Mucosa of stomach (tissue), 1 donor: ENCODE results near the gene RBM38.

ENCODE experiments used
- H3K27me3 ChIP-seq: one replicate; pipeline ENCODE4 v1.7.0; 2013; ENCODE audit warnings: mild to moderate bottlenecking, low read length; ENCODE audit not compliant: control insufficient read depth, insufficient read depth
- H3K36me3 ChIP-seq: one replicate; pipeline ENCODE4 v1.7.0; 2013; ENCODE audit warnings: low read length; ENCODE audit not compliant: control insufficient read depth, insufficient read depth
- H3K4me1 ChIP-seq: one replicate; pipeline ENCODE4 v1.7.0; 2013; ENCODE audit warnings: mild to moderate bottlenecking, low read length; ENCODE audit not compliant: control insufficient read depth, insufficient read depth
- H3K4me3 ChIP-seq: one replicate; pipeline ENCODE4 v1.7.0; 2013; ENCODE audit warnings: low read length
- H3K9ac ChIP-seq: one replicate; pipeline ENCODE4 v1.7.0; 2013; ENCODE audit warnings: mild to moderate bottlenecking, low read length, moderate library complexity
- H3K9me3 ChIP-seq: one replicate; pipeline ENCODE4 v1.7.0; 2013; ENCODE audit warnings: mild to moderate bottlenecking, low read length, moderate library complexity; ENCODE audit not compliant: control insufficient read depth
- donor health status: Pancreatic carcinoma.

The RBM38 gene

DNA sequence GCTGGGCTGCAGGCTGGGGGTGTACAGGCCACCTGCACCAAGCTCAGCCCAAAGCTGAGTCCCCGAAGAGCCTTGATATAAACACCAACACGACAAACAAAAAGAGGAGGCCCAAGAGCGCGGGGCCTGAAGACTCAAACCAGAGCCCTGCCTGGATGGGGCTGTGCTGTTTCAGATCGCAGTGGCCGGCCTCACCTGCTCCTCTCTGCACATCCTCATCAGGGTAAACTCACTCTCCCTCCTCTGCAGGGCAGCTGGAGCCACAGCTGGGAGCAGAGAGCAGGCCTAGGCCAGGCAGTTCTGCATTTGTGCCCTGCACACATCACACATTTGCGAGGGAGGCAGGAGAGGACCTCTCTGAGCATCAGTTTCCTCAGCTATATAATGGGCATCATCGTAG lies 3.7 kb upstream of the RBM38 start:
- Histone ChIP-seq H3K27me3 (no peaks in the 10 kb centered on the region), H3K4me3 (no peak overlapping the region), H3K4me1 (peaks cover 17% of the 10 kb centered on the region), H3K9ac (no peak overlapping the region), H3K36me3 (no peaks in the 10 kb centered on the region), H3K9me3 (no peaks in the 10 kb centered on the region)

DNA sequence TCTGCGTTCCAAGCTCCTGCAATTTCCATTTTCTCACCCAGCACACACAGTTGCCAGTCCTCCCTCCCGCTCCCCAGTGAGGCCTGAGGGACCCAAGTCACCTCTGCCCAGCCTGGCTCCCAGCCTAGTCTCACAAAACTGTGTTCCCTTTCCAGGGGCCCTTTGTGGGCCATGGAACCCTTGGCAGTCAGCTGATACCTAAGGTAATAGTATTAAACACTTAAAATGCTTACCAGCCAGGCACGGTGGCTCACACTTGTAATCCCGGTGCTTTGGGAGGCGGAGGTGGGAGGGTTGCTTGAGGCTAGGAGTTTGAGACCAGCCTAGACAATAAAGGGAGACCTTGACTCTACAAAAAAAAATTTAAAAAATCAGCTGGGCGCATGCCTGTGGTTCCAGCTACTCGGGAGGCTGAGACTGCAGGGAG lies 3.2 kb upstream of the RBM38 start:
- Histone ChIP-seq H3K4me3 (no peak overlapping the region), H3K27me3 (no peaks in the 10 kb centered on the region), H3K4me1 (peaks cover 22% of the 10 kb centered on the region), H3K36me3 (no peaks in the 10 kb centered on the region), H3K9ac (no peak overlapping the region), H3K9me3 (no peaks in the 10 kb centered on the region)

DNA sequence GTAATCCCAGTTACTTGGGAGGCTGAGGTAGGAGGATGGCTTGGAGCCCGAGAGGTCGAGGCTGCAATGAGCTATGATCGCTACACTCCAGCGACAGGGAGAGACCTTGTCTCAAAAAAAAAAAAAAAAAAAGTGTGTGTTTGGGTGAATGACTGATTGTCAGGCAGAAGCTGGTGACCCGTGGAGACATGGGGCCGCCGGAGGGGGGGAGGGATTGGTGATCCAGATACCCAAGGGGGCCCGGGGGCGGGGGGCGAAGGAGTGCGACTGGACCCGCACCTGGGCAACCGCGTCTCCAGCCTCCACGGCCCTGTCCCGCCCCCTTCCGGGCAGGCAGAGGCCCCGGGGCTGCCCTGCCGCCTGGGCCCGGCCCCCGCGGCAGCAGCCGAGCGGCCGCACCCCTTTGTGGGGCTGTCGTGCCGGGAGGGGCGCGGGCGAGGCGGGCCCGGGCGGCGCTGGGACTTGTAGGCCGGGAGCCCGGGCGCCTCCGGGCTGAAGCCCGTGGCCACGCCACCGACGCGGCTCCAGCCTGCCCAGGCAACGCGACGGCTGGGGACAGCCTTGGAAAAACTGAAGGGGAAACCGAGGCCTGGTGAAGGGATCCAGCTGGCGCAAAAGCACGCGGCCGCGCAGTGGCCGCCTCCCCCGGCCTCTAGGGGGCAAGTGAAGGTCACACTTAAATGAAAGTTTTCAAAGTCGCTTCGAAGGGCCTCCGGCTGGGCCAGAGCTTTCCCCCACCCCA lies 2.1 kb upstream of the RBM38 start:
- Histone ChIP-seq H3K4me1 (peaks cover 34% of the 10 kb centered on the region), H3K9ac (peak overlapping the region; percentile 66), H3K27me3 (no peaks in the 10 kb centered on the region), H3K4me3 (no peak overlapping the region), H3K36me3 (no peaks in the 10 kb centered on the region), H3K9me3 (no peaks in the 10 kb centered on the region)

DNA sequence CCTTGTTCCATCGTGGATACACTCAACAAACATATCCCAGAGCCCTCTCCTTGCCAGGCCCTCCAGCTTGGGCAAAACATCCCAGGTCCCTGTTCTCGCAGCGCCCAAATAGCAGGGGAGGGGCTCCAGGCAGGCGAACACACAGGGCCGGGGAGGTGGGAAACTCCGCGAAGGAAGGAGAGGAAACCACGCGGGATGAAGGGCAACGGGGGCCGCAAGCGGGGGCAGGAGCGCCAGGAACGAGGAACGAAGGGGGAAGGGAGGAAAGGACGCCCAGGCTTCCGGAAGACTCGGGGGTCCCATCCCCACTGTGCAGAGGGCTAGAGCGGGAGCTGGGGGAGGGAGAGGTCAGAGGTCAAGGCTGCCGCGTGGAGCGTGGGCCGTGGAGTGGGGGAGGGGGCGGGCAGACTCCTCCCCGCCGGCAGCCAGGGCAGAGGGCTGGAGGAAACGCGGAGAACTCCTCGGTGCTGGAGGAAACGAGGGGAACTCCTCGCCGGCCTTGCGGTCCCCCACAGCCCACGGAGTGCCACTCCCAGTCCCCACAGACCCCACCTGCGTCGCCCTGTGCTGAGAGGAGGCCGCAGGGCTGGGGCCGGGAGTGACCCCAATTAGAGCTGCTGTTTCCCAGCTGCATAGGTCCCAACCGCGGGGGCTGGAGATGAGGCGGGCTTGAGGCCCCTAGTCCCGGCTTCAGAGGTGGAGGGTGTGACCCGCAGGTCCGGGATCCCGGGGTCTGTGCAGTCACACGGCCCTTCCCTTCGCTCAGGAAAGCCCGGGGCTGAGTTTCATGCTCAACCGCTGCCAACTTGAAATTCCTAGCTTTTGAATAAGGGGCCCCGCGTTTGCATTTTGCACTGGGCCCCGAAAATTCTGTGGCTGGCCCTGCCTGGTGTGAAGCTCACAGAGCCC lies 1.2 kb upstream of the RBM38 start:
- peak overlapping the region; percentile 66 for H3K9ac ChIP-seq

DNA sequence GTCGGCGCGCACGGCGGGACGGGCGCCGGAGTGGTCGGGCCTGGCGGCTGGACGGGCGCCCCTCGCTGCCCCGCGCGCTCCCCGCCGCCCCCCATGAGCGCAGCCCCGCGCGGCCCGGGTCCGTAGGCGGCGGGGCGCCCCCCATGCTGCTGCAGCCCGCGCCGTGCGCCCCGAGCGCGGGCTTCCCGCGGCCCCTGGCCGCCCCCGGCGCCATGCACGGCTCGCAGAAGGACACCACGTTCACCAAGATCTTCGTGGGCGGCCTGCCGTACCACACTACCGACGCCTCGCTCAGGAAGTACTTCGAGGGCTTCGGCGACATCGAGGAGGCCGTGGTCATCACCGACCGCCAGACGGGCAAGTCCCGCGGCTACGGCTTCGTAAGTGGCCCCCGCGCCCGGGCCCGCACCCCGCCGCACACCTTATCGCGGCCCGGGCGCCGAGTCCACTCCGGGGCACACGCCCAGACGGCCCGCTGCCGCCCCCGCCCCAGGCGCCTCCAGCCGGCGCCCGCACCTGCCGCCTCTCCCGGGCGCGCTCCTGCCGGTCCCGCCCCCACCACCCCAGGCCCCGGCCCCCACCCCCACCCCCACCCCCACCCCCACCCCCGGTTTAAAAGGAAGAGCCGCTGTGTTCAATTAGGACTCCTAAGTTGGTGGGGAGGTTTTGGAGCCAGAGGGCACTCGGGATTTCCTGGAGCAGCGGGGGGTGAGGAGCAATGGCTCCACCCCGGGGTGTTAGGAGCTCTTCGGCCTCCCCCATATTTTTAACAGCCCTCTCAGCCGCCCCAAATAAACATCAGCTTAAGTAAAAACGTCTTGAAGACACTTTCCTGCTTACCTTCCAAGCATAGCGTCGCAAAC lies 474 bp downstream of the RBM38 start:
- peak overlapping the region; percentile 50 for H3K4me3 ChIP-seq
- peak overlapping the region; percentile 66 for H3K9ac ChIP-seq
- peaks cover 49% of the 10 kb centered on the region for H3K4me1 ChIP-seq
- H3K36me3 ChIP-seq, result peaks cover 2% of the 10 kb centered on the region
- no peaks in the 10 kb centered on the region for H3K27me3 ChIP-seq
- H3K9me3 ChIP-seq, result no peaks in the 10 kb centered on the region

More for the DNA sequence above, 1.2 kb upstream of the RBM38 start:
- Histone ChIP-seq H3K27me3 (no peaks in the 10 kb centered on the region), H3K36me3 (no peaks in the 10 kb centered on the region), H3K4me3 (no peak overlapping the region), H3K4me1 (peaks cover 42% of the 10 kb centered on the region), H3K9me3 (no peaks in the 10 kb centered on the region)

DNA sequence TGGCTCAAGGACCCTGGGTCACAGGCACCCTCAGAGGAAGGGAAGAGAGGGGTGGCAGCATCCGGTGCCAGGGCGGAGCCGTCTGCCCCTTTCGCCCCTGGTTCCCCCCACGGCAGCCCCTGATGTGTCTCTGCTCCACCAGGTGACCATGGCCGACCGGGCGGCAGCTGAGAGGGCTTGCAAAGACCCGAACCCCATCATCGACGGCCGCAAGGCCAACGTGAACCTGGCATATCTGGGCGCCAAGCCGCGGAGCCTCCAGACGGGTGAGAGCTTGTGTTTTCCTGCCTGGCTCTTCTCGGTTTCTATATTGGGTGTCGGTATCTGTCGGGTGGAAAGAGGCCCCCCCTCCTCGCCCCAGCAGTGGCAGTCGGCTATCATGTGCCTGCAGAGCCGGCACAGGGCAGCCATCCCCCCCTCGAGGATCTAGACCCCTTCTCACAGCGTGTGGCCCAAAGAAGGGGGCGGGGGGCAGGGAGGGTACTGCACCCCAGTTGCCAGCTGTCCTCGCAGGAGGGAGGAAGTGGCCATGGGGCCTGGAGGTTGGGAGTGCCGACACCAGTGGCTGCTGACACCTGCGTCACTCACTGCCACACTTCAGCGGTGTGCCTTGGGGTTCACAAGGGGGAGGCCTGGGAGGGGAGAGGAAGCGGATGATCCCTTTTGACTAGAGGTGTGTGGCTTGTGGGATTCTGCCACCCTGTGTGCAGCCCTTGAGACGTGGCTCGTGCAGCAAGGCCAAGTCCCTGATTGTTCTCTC lies 1.5 kb downstream of the RBM38 start:
- Histone ChIP-seq H3K36me3 (peaks cover 10% of the 10 kb centered on the region), H3K9ac (peak overlapping the region; percentile 66), H3K4me1 (peaks cover 49% of the 10 kb centered on the region), H3K27me3 (no peaks in the 10 kb centered on the region), H3K9me3 (no peaks in the 10 kb centered on the region), H3K4me3 (peak overlapping the region; percentile 50)

DNA sequence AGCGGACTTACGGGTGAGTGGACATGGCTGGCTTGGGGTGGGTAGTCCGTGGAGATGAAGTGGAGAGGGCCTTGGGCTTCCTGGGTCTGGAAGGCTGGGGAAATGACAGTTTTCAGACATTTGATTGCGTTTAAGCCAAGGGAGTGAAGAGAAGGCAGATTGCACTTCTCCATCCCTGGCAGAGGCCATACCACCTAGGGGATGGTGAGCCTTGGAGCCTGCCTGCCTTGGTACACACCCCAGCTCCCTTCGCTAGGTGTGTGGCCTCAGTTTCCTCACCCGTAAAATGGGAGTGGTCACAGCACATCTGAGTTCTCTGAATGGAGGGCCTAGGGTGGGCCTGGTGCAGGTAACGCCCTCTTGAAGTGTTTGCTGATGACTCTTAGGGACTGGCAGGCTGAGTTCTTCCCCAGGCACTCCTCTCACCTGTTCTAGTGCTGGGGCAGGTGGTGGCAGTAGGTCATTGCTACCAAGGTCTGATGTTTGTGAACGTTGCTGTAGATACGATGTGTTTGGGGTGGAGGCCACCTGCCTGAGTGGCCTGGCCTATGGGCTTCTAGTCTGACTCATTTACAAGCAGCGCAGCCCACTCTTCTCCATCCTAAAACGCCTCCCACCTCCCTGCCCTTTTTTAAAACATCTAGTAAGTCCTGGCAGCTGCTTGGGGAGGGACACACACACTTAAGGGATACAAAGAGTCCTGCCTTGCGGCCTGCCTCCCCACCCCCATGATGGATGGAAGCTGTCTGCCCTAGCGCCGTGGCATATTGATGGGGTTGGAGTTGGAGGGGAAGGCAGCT lies 2.3 kb downstream of the RBM38 start:
- Histone ChIP-seq H3K4me1 (peaks cover 55% of the 10 kb centered on the region), H3K36me3 (peaks cover 10% of the 10 kb centered on the region), H3K4me3 (no peak overlapping the region), H3K27me3 (no peaks in the 10 kb centered on the region), H3K9me3 (no peaks in the 10 kb centered on the region), H3K9ac (no peak overlapping the region)

DNA sequence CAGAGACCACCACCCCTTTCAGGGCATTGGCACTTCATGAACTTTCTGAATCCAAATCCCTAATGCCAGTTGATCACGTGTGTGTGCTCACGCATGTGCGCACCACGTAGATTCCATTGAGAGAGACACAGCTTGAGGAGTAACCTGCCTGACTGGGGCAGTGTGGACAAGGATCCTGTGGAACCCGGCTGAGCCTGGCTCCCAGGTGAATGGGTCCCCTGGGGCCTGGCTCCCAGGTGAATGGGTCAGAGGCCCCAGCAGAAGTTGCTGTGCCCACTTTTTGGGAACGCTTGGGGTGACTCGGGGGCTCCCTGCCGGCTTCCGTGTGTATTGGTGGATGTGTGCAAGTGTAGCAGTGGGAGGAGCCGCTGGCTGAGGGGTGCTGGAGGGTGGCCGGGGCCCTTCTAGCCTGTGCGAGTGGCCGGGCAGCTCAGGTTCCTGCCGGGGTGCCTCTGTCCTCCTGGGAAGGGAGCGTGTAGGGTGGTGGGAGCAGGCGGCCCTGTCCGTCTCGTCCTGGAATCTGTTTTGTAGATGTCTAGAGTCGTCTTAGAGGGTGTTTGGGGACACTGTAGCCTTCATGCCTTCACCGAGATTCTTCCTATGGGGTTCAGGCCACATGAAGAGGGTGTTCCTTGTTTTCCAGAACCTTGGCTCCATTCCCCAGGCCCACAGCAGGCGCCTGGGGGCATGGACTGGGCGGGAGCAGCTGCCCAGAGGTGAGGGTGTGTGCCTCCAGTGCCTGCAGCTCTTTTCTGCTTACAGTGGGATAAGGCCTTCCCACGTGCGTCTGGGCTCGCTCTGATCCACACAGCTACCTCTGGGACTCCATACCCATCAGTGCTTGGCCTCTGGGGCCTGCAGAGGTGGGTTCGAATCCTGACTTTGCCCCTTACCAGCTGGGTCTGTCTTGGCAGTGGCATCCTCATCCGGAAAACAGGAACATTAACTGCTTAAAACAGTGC lies 3.2 kb downstream of the RBM38 start:
- Histone ChIP-seq H3K36me3 (peaks cover 10% of the 10 kb centered on the region), H3K9me3 (no peaks in the 10 kb centered on the region), H3K4me1 (peaks cover 63% of the 10 kb centered on the region), H3K27me3 (no peaks in the 10 kb centered on the region), H3K9ac (peak overlapping the region; percentile 22), H3K4me3 (no peak overlapping the region)

DNA sequence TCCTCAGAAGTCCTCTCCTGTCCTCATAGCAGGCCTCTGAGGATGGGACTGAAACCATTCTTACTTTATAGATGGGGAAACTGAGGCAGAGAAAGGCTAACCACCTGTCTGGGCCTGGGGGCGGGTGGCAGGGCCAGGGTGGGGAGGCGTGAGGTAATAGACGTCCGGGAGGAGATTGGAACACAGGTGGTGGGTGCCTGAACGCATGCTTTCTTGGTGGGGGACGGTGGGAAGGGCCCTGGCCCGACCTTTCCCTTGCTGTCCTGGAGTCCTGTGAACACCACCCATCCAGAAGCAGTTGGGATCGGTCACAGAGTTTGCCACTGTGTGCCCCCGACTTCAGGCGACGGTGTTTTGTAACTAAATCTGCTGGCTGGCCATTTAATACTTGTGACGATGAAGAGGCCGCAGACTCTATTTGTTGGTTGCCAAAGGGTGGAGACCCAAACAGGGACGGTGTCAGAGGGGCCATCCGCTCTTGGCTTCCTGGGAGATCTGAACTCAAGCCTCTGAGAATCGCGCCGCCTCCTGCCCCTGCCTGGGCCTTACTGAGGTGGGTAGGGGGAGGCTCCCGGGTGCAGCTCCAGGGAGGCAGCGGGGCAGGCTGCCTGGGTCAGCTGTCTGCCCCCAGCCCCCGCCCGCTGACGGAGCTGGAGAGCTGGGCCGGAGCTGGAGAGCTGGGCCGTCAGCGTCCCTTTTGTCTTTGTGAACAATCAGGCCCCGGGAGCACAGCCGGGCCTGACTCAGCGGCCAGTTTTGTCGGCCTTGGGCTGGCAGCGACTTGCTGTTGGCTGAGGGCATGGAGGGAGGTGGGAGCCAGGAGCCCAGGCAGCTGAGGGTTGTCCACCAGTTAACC lies 4.1 kb downstream of the RBM38 start:
- Histone ChIP-seq H3K4me1 (peaks cover 61% of the 10 kb centered on the region), H3K4me3 (no peak overlapping the region), H3K27me3 (no peaks in the 10 kb centered on the region), H3K36me3 (peaks cover 10% of the 10 kb centered on the region), H3K9me3 (no peaks in the 10 kb centered on the region), H3K9ac (peak overlapping the region; percentile 22)
